ENCODE data around the gene FBXO17. TPM values are rescaled to one million over a fixed set of nuclear protein-coding genes. Genes with fewer than 3 reads are reported as not detected.

The FBXO17 gene
- total RNA-seq, 1 donor from 2014 or later: 20.0 TPM

- peak in 1 of 2 donors; percentile 33 for DNase-seq (ENCODE audit: low read depth in 2 of 2)
Measured at GRCh38 chr19:38893341-38893771, 82.2 kb downstream of the FBXO17 start.

DNA sequence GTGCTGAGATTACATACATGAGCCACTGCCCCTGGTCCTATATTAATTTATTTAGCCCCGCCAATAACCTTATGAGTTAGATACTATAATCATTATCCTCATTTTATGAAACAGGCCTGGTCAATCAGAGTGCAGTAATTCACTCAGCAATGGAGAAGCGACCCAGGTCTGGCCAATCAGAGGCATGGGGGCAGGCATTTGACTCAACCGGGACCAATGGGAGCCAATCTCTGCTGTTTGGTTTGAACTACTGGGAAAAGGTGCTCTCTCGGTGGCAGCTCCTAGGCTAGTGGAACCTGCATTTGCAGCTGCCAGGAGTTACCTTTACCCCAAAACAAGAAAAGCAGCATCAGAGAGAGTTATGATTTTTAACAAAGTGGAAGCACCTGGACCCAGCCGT lies 82.7 kb downstream of the FBXO17 start:
- peak in 1 of 2 donors; percentile 55 for DNase-seq (ENCODE audit: low read depth in 2 of 2)

DNA sequence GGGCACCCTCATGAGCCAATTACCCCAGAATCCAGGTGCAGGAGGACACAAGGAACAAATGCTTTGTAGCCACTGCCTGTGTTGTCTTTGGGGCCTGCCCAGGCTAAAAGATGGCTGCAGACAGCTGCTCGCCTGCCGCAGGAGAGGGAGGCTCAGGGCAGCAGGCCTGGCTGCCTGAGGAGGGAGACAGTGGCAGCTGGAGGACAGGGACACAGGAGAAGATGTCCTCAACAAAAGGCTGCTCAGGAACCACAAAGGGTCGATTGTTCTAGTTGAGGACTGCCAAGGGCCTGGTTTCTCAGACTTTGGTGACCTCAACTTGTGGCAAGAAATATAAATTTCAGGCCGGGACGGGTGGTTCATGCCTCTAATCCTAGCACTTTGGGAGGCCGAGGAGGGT lies 83.8 kb downstream of the FBXO17 start:
- DNase-seq (ENCODE audit: low read depth in 2 of 2): no peak

Other genes with a start within 250 kb of the FBXO17 start
- under 0.01 TPM in 2 replicates for gene CAPN12, start 231.3 kb downstream of the FBXO17 start, total RNA-seq
- gene LGALS7, start 202.2 kb downstream of the FBXO17 start, total RNA-seq: not detected in 2 replicates
- not detected in 2 replicates for gene LGALS7B, start 186.5 kb downstream of the FBXO17 start, total RNA-seq
- gene LGALS4, start 162.8 kb downstream of the FBXO17 start, total RNA-seq: not detected in 2 replicates
- 49.0 and 49.7 TPM in 2 replicates for gene ECH1, start 143.9 kb downstream of the FBXO17 start, total RNA-seq
- gene HNRNPL, start 125.8 kb downstream of the FBXO17 start, total RNA-seq: 204 and 211 TPM in 2 replicates
- 6.1 and 11.7 TPM in 2 replicates for gene RINL, start 97.5 kb downstream of the FBXO17 start, total RNA-seq
- 63.2 and 105 TPM in 2 replicates for gene SIRT2, start 76.1 kb downstream of the FBXO17 start, total RNA-seq
- 7.6 and 11.3 TPM in 2 replicates for gene NFKBIB, start 75.8 kb downstream of the FBXO17 start, total RNA-seq
- not detected in 2 replicates for gene CCER2, start 63.6 kb downstream of the FBXO17 start, total RNA-seq
- gene SARS2, start 45.0 kb downstream of the FBXO17 start, total RNA-seq: 16.5 and 19.2 TPM in 2 replicates
- gene MRPS12, start 44.8 kb downstream of the FBXO17 start, total RNA-seq: 36.4 and 41.9 TPM in 2 replicates
- 0.44 and 0.79 TPM in 2 replicates for gene FBXO27, start 56.8 kb upstream of the FBXO17 start, total RNA-seq
- not detected in 2 replicates for gene ACP7, start 108.6 kb upstream of the FBXO17 start, total RNA-seq
- 2.6 and 3.1 TPM in 2 replicates for gene PAK4, start 150.0 kb upstream of the FBXO17 start, total RNA-seq
- not detected in 2 replicates for gene NCCRP1, start 221.2 kb upstream of the FBXO17 start, total RNA-seq
- not detected in 2 replicates for gene SYCN, start 228.5 kb upstream of the FBXO17 start, total RNA-seq